DOHH2 (cell line): ENCODE data around the gene APEH.
A peak's percentile ranks its signal among the peaks of the same experiment; 100 is the strongest.

Source experiments
- H3F3A ChIP-seq: fragments of 200-600 bp; sonication (generic), shearing (Covaris generic); 2 replicates; pipeline ENCODE4 v1.6.0; 2016; ENCODE audit warnings: antibody characterized with exemption, mild to moderate bottlenecking; ENCODE audit not compliant: control insufficient read depth, insufficient read depth
- H3K27ac ChIP-seq: fragments of 200-600 bp; sonication (generic); 2 replicates; pipeline ENCODE4 v1.5.1; 2014; ENCODE audit warnings: low read depth, mild to moderate bottlenecking, low read length, moderate library complexity
- H3K27me3 ChIP-seq: fragments of 200-600 bp; sonication (generic); 2 replicates; pipeline ENCODE4 v1.6.1; 2014; ENCODE audit warnings: mild to moderate bottlenecking, low read length, mixed read lengths; ENCODE audit not compliant: control insufficient read depth
- H3K36me3 ChIP-seq: fragments of 200-600 bp; sonication (generic); 2 replicates; pipeline ENCODE4 v1.6.1; 2014; ENCODE audit warnings: mild to moderate bottlenecking, low read length, moderate library complexity, mixed read lengths; ENCODE audit not compliant: control insufficient read depth
- H3K4me1 ChIP-seq: fragments of 200-600 bp; sonication (generic); 2 replicates; pipeline ENCODE4 v1.6.1; 2014; ENCODE audit warnings: mild to moderate bottlenecking, low read length, mixed read lengths; ENCODE audit not compliant: control insufficient read depth
- H3K4me2 ChIP-seq: fragments of 200-600 bp; sonication (generic); 2 replicates; pipeline ENCODE4 v1.6.0; 2014; ENCODE audit warnings: mild to moderate bottlenecking, low read length, moderate library complexity
- H3K4me3 ChIP-seq: fragments of 200-600 bp; sonication (generic); 2 replicates; pipeline ENCODE4 v1.5.1; 2014; ENCODE audit warnings: mild to moderate bottlenecking, low read length, mixed read lengths
- H3K79me2 ChIP-seq: fragments of 200-600 bp; sonication (generic); 2 replicates; pipeline ENCODE4 v1.6.1; 2014; ENCODE audit warnings: mild to moderate bottlenecking, low read length, mixed read lengths; ENCODE audit not compliant: control insufficient read depth
- H3K9me2 ChIP-seq: fragments of 200-600 bp; sonication (generic); replicated peaks from 2 replicates; pipeline ENCODE4 v1.6.1; 2014; ENCODE audit warnings: mild to moderate bottlenecking, low read length, mixed read lengths; ENCODE audit not compliant: control insufficient read depth
- H3K9me3 ChIP-seq: fragments of 200-600 bp; sonication (generic); 2 replicates; pipeline ENCODE4 v1.6.1; 2014; ENCODE audit warnings: antibody characterized with exemption, low read length, mixed read lengths; ENCODE audit not compliant: control insufficient read depth, insufficient read depth
- H4K20me1 ChIP-seq: fragments of 200-600 bp; sonication (generic); 2 replicates; pipeline ENCODE4 v1.6.0; 2014; ENCODE audit warnings: low read depth, mild to moderate bottlenecking, antibody characterized with exemption, low read length, moderate library complexity; ENCODE audit not compliant: control insufficient read depth, insufficient read depth
- EZH2phosphoT487 ChIP-seq: fragments of 200-600 bp; sonication (generic); IDR thresholded peaks from 2 replicates; pipeline ENCODE4 v1.6.1; 2017; ENCODE audit warnings: borderline replicate concordance, mild to moderate bottlenecking, antibody characterized with exemption, low read length, moderate library complexity, mixed read lengths
- TF ChIP-seq, protein P1 (sequence below): fragments of 200-600 bp; sonication (generic); IDR thresholded peaks from one replicate; pipeline ENCODE4 v1.5.1; 2014; ENCODE audit warnings: antibody characterized with exemption, mild to moderate bottlenecking, low read depth, low read length; ENCODE audit not compliant: poor library complexity, severe bottlenecking

The APEH gene

DNA sequence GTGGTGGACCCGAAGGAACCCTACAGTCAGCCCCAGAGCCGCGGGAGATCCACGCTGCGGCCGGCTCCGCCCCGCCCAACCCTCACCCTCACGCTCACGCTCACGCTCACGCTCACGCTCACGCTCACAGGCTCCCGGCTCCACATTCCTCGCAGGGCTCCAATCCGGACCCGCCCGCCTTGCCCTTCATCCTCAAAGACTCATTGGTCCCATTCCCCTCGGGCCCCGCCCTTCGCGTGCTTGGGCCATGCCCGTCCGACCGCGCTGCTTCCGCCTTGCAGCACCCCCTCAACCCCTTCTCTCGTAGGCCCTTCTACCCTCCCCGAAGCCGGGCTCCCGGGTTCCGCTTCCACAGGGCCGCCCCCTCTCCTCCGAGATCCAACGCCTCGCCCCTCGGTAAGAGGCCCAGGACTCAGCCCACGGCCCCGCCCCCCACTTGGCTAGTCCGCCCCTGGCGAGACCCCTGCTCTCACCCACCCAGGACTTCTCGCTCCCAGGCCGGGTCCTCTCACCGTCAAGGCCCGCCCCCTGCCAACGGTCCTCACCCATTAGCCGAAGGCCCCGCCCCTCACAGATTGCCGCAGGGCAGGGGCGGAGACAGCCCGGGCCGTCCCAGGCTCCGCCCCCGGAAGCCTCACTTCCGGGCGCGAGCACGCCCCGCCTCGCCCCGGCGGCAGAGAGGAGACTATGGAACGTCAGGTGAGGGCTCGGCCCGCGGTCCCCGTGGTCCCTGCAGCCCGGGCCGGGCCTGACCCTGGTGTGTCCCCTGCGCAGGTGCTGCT, at the start of gene APEH:
TSS of gene APEH (plus strand) at position 637 of the 782 bp plus-strand sequence. CDS start at position 688, 51 bp downstream.
- 0 out of 2 replicates have a peak, but pooled peaks cover 3% of the 10 kb centered on the region for H4K20me1 ChIP-seq
- H3K79me2 ChIP-seq, result peaks cover 31% of the 10 kb centered on the region
- peak within 1 kb of the TSS; percentile 85 for H3K27ac ChIP-seq
- H3K9me2 ChIP-seq, result no peaks in the 10 kb centered on the region
- H3K4me2 ChIP-seq, result peak within 1 kb of the TSS; percentile 87
- no peaks in the 10 kb centered on the region for H3K9me3 ChIP-seq
- H3K27me3 ChIP-seq, result no peaks in the 10 kb centered on the region
- TF ChIP-seq EZH2phosphoT487, result no peak
- TF ChIP-seq, protein P1, sequence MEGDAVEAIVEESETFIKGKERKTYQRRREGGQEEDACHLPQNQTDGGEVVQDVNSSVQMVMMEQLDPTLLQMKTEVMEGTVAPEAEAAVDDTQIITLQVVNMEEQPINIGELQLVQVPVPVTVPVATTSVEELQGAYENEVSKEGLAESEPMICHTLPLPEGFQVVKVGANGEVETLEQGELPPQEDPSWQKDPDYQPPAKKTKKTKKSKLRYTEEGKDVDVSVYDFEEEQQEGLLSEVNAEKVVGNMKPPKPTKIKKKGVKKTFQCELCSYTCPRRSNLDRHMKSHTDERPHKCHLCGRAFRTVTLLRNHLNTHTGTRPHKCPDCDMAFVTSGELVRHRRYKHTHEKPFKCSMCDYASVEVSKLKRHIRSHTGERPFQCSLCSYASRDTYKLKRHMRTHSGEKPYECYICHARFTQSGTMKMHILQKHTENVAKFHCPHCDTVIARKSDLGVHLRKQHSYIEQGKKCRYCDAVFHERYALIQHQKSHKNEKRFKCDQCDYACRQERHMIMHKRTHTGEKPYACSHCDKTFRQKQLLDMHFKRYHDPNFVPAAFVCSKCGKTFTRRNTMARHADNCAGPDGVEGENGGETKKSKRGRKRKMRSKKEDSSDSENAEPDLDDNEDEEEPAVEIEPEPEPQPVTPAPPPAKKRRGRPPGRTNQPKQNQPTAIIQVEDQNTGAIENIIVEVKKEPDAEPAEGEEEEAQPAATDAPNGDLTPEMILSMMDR, result no peak
- peaks cover 5% of the 10 kb centered on the region for H3F3A ChIP-seq
- peaks cover 44% of the 10 kb centered on the region for H3K36me3 ChIP-seq
- peaks cover 18% of the 10 kb centered on the region for H3K4me1 ChIP-seq
- peak within 1 kb of the TSS; percentile 87 for H3K4me3 ChIP-seq

DNA sequence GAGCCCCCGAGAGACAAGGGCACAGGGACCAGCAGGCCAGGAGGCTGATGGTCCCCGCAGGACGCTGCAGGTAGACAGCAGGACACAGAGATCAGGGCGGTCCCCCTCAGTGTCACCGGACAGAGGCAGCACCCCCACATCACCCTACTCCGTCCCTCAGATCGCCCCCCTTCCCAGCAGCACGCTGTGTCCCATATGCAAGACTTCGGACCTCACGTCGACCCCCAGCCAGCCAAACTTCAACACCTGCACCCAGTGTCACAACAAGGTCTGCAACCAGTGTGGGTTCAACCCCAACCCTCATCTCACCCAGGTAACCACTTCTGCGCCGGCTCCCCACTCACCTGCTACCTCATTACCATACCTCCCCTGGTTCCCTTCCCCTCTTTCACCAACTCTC, 49.1 kb upstream of the APEH start:
- Histone ChIP-seq H3K4me1 (no peaks in the 10 kb centered on the region), H3K36me3 (no peaks in the 10 kb centered on the region), H3K27ac (no peak overlapping the region), H3K9me3 (no peaks in the 10 kb centered on the region), H3F3A (no peaks in the 10 kb centered on the region), H3K27me3 (peaks cover 11% of the 10 kb centered on the region; the same call in 1 of the 2 replicates), H3K4me3 (no peak overlapping the region), H3K79me2 (no peaks in the 10 kb centered on the region), H3K4me2 (no peak overlapping the region), H4K20me1 (no peaks in the 10 kb centered on the region), H3K9me2 (no peaks in the 10 kb centered on the region)
- TF ChIP-seq, protein P1, result no peak
- TF ChIP-seq EZH2phosphoT487, result no peak

DNA sequence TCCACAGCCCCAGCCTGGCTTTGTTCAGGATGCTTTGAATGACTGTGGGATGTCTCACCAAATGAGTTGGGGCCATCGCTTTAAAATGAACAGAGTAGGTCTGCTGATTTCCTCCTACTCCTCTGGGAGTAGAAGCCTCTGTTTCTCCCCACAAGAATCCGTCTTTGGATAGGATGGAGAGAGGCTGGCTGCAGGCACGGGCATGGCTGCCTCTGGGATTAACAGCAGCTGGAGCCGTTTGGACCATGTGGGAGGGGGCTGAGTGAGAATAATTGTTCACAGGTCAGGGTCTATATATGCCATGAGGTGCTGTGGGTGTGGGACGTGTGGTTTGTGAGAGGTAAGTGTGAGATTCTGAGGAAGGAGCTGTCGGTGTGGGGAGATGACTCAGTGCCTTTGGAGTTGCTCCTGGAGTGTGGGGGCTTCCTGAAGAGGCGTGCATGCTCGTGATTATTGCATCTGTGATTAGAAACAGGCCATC, 48.0 kb upstream of the APEH start:
- Histone ChIP-seq H3K9me3 (no peaks in the 10 kb centered on the region), H3K27me3 (peaks cover 11% of the 10 kb centered on the region; the same call in 1 of the 2 replicates)
- TF ChIP-seq EZH2phosphoT487, result no peak
- TF ChIP-seq, protein P1, result no peak

More for the DNA sequence above, 48.0 kb upstream of the APEH start:
- H3K9me2 ChIP-seq, result no peaks in the 10 kb centered on the region
- no peaks in the 10 kb centered on the region for H3K36me3 ChIP-seq
- no peak overlapping the region for H3K4me2 ChIP-seq
- H3K79me2 ChIP-seq, result no peaks in the 10 kb centered on the region
- no peaks in the 10 kb centered on the region for H4K20me1 ChIP-seq
- H3K27ac ChIP-seq, result no peak overlapping the region
- no peaks in the 10 kb centered on the region for H3K4me1 ChIP-seq
- no peaks in the 10 kb centered on the region for H3F3A ChIP-seq
- H3K4me3 ChIP-seq, result no peak overlapping the region
